Measurements from ENCODE around the gene HIVEP3. TPM values are rescaled to one million over a fixed set of nuclear protein-coding genes. Genes with fewer than 3 reads are reported as not detected.
A peak's percentile ranks its signal among the peaks of the same experiment; 100 is the strongest.

HIVEP3 gene
- polyA plus RNA-seq, 1 donor (not counting 4 experiments of a cell fraction or from before 2014, with no cell fraction given) = 1.1 TPM

- Histone ChIP-seq H3K9me1 (ENCODE audit: control insufficient read depth, extremely low read depth, insufficient read depth, low read length) (no peaks in the 10 kb centered on the region), H2AFZ (ENCODE audit: control insufficient read depth, low read length) (no peak overlapping the region), H3K4me2 (ENCODE audit: control insufficient read depth, extremely low read depth, insufficient read depth, low read depth, low read length) (peak overlapping the region; percentile 50), H3K9me3 (ENCODE audit: control insufficient read depth, low read depth, low read length) (no peaks in the 10 kb centered on the region), H3K4me3 (ENCODE audit: control insufficient read depth in 2 of 3, extremely low read depth in 1 of 3, insufficient read depth in 2 of 3, low read depth in 1 of 3, low read length in 3 of 3) (no peak overlapping the region), H3K9ac (ENCODE audit: control insufficient read depth, extremely low read depth, insufficient read depth, low read length) (no peak overlapping the region), H3K4me1 (ENCODE audit: control insufficient read depth, extremely low read depth, insufficient read depth, low read length) (peaks cover 60% of the 10 kb centered on the region), H3K36me3 (ENCODE audit: control insufficient read depth in 2 of 2, extremely low read depth in 1 of 2, insufficient read depth in 2 of 2, low read length in 2 of 2) (no peaks in the 10 kb centered on the region), H3K27me3 (ENCODE audit: control insufficient read depth, extremely low read depth, insufficient read depth, low read length) (no peaks in the 10 kb centered on the region), H4K20me1 (ENCODE audit: control insufficient read depth, extremely low read depth, insufficient read depth, low read length) (no peaks in the 10 kb centered on the region), H3K79me2 (ENCODE audit: control insufficient read depth, insufficient read depth, low read length) (no peaks in the 10 kb centered on the region), H3K27ac (ENCODE audit: control insufficient read depth, insufficient read depth, low read length) (no peak overlapping the region)
- TF ChIP-seq EZH2 (IDR thresholded peaks at IDR 0.05; ENCODE audit: low read length) = no peak
- TF ChIP-seq, protein P1, sequence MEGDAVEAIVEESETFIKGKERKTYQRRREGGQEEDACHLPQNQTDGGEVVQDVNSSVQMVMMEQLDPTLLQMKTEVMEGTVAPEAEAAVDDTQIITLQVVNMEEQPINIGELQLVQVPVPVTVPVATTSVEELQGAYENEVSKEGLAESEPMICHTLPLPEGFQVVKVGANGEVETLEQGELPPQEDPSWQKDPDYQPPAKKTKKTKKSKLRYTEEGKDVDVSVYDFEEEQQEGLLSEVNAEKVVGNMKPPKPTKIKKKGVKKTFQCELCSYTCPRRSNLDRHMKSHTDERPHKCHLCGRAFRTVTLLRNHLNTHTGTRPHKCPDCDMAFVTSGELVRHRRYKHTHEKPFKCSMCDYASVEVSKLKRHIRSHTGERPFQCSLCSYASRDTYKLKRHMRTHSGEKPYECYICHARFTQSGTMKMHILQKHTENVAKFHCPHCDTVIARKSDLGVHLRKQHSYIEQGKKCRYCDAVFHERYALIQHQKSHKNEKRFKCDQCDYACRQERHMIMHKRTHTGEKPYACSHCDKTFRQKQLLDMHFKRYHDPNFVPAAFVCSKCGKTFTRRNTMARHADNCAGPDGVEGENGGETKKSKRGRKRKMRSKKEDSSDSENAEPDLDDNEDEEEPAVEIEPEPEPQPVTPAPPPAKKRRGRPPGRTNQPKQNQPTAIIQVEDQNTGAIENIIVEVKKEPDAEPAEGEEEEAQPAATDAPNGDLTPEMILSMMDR (optimal IDR thresholded peaks at IDR 0.05 in 1 of 3, IDR thresholded peaks at IDR 0.05 in 1 of 3, conservative IDR thresholded peaks at IDR 0.05 in 1 of 3; ENCODE audit: extremely low read depth in 1 of 3, insufficient read depth in 2 of 3, low read length in 3 of 3) = no peak
- dilution Hi-C loops (cut with MboI; ENCODE audit: extremely low pct_ligation_motif_present, low sequenced_read_pairs) = no loop called here
- FAIRE-seq = no peak
- DNase-seq (ENCODE audit: low read depth, low spot score) = no peak
These were observed 238.7 kb downstream of the HIVEP3 start for GRCh38 chr1:41679994-41680393.

GRCh38 chr1:41679531-41679930, 239.2 kb downstream of the HIVEP3 start:
- peaks cover 60% of the 10 kb centered on the region for H3K4me1 ChIP-seq (ENCODE audit: control insufficient read depth, extremely low read depth, insufficient read depth, low read length)
- no peak overlapping the region for H3K9ac ChIP-seq (ENCODE audit: control insufficient read depth, extremely low read depth, insufficient read depth, low read length)
- dilution Hi-C loops (cut with MboI; ENCODE audit: extremely low pct_ligation_motif_present, low sequenced_read_pairs) = no loop called here
- H3K27me3 ChIP-seq (ENCODE audit: control insufficient read depth, extremely low read depth, insufficient read depth, low read length) = no peaks in the 10 kb centered on the region
- no peaks in the 10 kb centered on the region for H3K9me1 ChIP-seq (ENCODE audit: control insufficient read depth, extremely low read depth, insufficient read depth, low read length)
- H3K79me2 ChIP-seq (ENCODE audit: control insufficient read depth, insufficient read depth, low read length) = no peaks in the 10 kb centered on the region
- peak; percentile 68 for DNase-seq (ENCODE audit: low read depth, low spot score)
- no peak overlapping the region for H3K4me3 ChIP-seq (ENCODE audit: control insufficient read depth in 2 of 3, extremely low read depth in 1 of 3, insufficient read depth in 2 of 3, low read depth in 1 of 3, low read length in 3 of 3)
- no peaks in the 10 kb centered on the region for H3K36me3 ChIP-seq (ENCODE audit: control insufficient read depth in 2 of 2, extremely low read depth in 1 of 2, insufficient read depth in 2 of 2, low read length in 2 of 2)
- no peaks in the 10 kb centered on the region for H3K9me3 ChIP-seq (ENCODE audit: control insufficient read depth, low read depth, low read length)
- TF ChIP-seq, protein P1 (optimal IDR thresholded peaks at IDR 0.05 in 1 of 3, IDR thresholded peaks at IDR 0.05 in 1 of 3, conservative IDR thresholded peaks at IDR 0.05 in 1 of 3; ENCODE audit: extremely low read depth in 1 of 3, insufficient read depth in 2 of 3, low read length in 3 of 3) = no peak
- TF ChIP-seq EZH2 (IDR thresholded peaks at IDR 0.05; ENCODE audit: low read length) = no peak
- no peaks in the 10 kb centered on the region for H4K20me1 ChIP-seq (ENCODE audit: control insufficient read depth, extremely low read depth, insufficient read depth, low read length)
- FAIRE-seq = peak; percentile 100
- H2AFZ ChIP-seq (ENCODE audit: control insufficient read depth, low read length) = no peak overlapping the region
- H3K27ac ChIP-seq (ENCODE audit: control insufficient read depth, insufficient read depth, low read length) = no peak overlapping the region
- peak overlapping the region; percentile 50 for H3K4me2 ChIP-seq (ENCODE audit: control insufficient read depth, extremely low read depth, insufficient read depth, low read depth, low read length)

Measured in keratinocyte (primary cell).